Large intestine (tissue), 3 donors: ENCODE data around the gene RERE. TPM values are rescaled to one million over a fixed set of nuclear protein-coding genes. Genes with fewer than 3 reads are reported as not detected.

Source experiments
- DNase-seq, 2 donors: peaks; one replicate each; pipeline versions ENCODE4 v3.0.0 to v3.0.0-alpha.2; 2013
- H3K27ac ChIP-seq: one replicate; pipeline ENCODE4 v1.5.1; 2013; ENCODE audit warnings: low read length
- H3K27me3 ChIP-seq: 2 replicates; pipeline ENCODE4 v1.6.1; 2013; ENCODE audit warnings: low read length; ENCODE audit not compliant: control insufficient read depth, insufficient read depth
- H3K36me3 ChIP-seq: 2 replicates; pipeline ENCODE4 v1.6.1; 2013; ENCODE audit warnings: low read length; ENCODE audit not compliant: control insufficient read depth, insufficient read depth
- H3K4me1 ChIP-seq: one replicate; pipeline ENCODE4 v1.6.1; 2013; ENCODE audit warnings: low read length; ENCODE audit not compliant: control insufficient read depth, insufficient read depth
- H3K4me3 ChIP-seq: one replicate; pipeline ENCODE4 v1.5.1; 2013; ENCODE audit warnings: low read length
- H3K9me3 ChIP-seq: one replicate; pipeline ENCODE4 v1.6.1; 2013; ENCODE audit warnings: mild to moderate bottlenecking, low read depth, low read length, moderate library complexity; ENCODE audit not compliant: control insufficient read depth
- WGBS: methylation state at CpG from one replicate; pipeline ENCODE4 v1.1.5; 2013; ENCODE audit warnings: low lambda C conversion rate; ENCODE audit not compliant: insufficient coverage; 5-methylcytosine and 5-hydroxymethylcytosine counted together
- polyA plus RNA-seq: library from polyadenylated mRNA; unstranded; fragments of 120-200 nt; gene quantifications from one replicate; pipeline ENCODE4 v1.2.1, GENCODE V29; 2013

The RERE gene
- polyA plus RNA-seq, 1 donor = 62.3 TPM

DNA sequence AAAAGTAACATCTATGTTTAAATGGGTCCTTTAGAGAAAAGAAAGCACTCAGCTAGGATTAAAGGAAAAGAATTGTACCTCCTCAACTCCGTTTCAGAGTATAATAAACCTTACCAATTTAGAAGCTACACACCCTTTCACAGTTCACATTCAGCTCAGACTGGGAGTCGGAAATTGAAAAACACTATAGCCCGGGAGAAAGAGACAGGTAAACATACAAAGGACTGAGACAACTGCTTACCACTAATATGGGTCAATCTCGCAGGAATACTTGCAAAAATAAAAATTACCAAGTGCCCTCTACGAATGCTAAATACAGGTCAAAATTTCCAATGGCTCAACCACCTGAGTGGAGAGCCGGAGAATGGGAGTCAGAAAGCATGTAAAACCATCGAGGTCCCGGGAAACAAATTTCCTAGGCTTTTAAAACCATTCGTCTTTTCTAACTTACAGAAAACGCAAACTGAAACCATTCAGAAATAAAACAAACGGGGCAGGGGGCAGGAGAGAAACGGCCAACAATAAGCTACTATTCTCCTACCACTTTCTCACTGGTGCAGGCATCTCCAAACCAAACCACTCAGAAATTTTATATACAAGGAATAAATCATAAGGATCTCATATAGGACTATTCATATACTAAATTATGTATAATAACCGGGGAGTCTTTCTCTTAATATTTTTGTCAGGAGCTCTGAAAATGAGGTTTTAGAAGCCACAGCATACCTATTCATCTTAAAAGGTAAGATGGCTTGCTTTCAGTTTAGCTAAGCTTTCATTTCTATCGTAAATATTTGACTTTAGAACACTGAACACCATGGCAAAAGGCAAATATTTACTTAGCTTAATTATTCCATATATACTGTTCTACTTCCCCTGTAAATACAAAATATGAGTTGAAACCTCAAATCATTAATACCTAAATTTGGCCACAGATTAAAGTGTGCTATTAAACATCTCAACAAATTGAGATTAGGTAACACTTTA is 136.5 kb downstream of the RERE start:
- H3K4me1 ChIP-seq = peaks cover 13% of the 10 kb centered on the region
- DNase-seq = peak in 1 of 2 donors; percentile 58
- peak overlapping the region; percentile 52 for H3K27ac ChIP-seq
- WGBS = 29% methylated on average over 3 of the region's 14 CpGs
- H3K27me3 ChIP-seq = no peaks in the 10 kb centered on the region
- H3K9me3 ChIP-seq = no peaks in the 10 kb centered on the region
- no peaks in the 10 kb centered on the region for H3K36me3 ChIP-seq
- peak overlapping the region; percentile 18 for H3K4me3 ChIP-seq

DNA sequence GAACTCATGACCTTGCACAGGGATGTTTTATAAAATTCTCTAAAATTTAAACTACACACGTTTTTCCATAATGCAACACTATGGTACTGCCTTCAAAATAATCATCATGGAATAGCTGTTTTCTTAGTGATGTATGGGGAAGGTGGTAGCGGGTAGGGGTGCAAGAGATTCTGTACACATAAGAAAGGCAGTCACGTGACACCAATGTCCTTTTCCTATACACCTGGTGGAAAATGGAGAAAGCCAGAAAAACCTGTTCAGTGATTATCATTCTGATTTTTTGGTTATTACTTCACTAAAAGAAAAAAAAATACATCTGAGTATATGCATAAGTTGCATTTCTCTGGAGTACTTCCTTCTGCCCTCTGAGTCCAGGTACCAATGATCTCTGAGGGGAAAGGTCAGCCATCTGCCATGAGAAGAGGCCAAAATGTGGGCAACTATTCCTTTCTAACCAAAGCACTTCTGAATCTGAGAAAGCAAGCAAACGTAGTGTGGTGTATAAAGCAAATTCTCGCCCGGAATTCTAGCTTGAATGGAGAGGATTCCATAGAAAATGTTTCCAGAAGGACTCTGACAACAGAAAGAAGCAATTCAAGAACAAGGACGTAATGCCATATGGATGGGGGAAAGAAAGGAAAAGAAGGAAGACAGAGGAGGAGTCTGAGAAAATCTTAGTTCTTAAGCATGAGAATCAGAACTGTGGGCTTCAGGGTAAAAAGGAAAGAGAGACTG is 137.3 kb downstream of the RERE start:
- Histone ChIP-seq H3K4me1 (peaks cover 13% of the 10 kb centered on the region), H3K36me3 (no peaks in the 10 kb centered on the region), H3K27ac (peak overlapping the region; percentile 52), H3K9me3 (no peaks in the 10 kb centered on the region), H3K27me3 (no peaks in the 10 kb centered on the region), H3K4me3 (no peak overlapping the region)
- DNase-seq = peak in 1 of 2 donors; percentile 67
- 62% methylated on average over 3 of the region's 7 CpGs for WGBS

DNA sequence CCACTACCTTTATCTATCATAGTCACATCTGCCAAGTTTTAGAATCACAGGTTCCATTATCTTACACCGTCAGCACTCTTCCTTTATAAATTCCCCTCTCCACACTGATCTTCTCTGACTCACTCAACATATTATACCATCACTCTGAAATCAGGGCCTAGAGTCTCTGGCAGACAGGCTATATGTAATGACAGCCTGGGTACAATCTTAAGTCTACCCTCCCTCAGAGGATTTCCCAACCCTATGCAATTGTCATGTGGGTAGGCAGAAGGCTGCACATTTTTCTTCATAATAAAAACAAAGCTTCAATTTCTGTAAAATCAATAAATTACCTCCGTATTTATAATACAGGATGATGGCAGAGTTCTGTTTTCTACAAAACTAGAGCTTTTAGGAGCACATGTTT is 138.0 kb downstream of the RERE start:
- H3K4me1 ChIP-seq = peaks cover 13% of the 10 kb centered on the region
- H3K4me3 ChIP-seq = no peak overlapping the region
- DNase-seq = peak in 1 of 2 donors; percentile 43
- WGBS = 75% methylated on average over 2 of the region's 2 CpGs
- H3K9me3 ChIP-seq = no peaks in the 10 kb centered on the region
- H3K27ac ChIP-seq = peak overlapping the region; percentile 52
- no peaks in the 10 kb centered on the region for H3K36me3 ChIP-seq
- H3K27me3 ChIP-seq = no peaks in the 10 kb centered on the region

GRCh38 chr1:8678673-8679394 is 138.6 kb downstream of the RERE start:
- peak overlapping the region; percentile 52 for H3K27ac ChIP-seq
- 60% methylated on average over 1 of the region's 4 CpGs for WGBS

DNA sequence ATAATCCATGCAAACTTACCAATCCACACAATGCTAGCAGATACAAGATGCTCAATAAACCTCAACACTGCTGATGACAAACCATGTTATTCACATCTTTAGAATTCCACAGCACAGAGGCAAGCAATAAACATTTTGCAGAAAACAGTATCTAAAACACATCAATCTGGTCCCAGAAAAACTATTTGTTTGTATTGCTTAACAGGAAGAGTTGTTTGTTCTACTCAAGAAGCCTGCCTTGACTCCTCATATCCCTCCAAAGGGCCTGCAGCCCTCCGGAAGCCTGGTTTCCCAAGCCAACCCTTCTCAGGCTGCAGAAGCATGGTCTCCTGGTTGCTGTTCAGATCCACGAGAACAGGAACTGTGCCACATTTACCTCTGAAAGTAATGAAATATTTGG is 139.7 kb downstream of the RERE start:
- no peak for DNase-seq
- Histone ChIP-seq H3K9me3 (no peaks in the 10 kb centered on the region), H3K27me3 (no peaks in the 10 kb centered on the region), H3K27ac (no peak overlapping the region), H3K4me3 (no peak overlapping the region), H3K36me3 (no peaks in the 10 kb centered on the region), H3K4me1 (peaks cover 17% of the 10 kb centered on the region)
- WGBS = no CpG with 5 or more reads among the region's 2 CpGs

More at GRCh38 chr1:8678673-8679394, 138.6 kb downstream of the RERE start:
- Histone ChIP-seq H3K27me3 (no peaks in the 10 kb centered on the region), H3K36me3 (no peaks in the 10 kb centered on the region), H3K9me3 (no peaks in the 10 kb centered on the region), H3K4me3 (no peak overlapping the region), H3K4me1 (peaks cover 13% of the 10 kb centered on the region)
- DNase-seq = no peak

- DNase-seq = no peak
- H3K27ac ChIP-seq = no peak overlapping the region
- no peaks in the 10 kb centered on the region for H3K27me3 ChIP-seq
- no peaks in the 10 kb centered on the region for H3K9me3 ChIP-seq
- H3K4me3 ChIP-seq = no peak overlapping the region
- no peaks in the 10 kb centered on the region for H3K36me3 ChIP-seq
- 100% methylated on average over 1 of the region's 2 CpGs for WGBS
- H3K4me1 ChIP-seq = peaks cover 17% of the 10 kb centered on the region
These were observed 140.6 kb downstream of the RERE start for GRCh38 chr1:8676813-8677212.

DNA sequence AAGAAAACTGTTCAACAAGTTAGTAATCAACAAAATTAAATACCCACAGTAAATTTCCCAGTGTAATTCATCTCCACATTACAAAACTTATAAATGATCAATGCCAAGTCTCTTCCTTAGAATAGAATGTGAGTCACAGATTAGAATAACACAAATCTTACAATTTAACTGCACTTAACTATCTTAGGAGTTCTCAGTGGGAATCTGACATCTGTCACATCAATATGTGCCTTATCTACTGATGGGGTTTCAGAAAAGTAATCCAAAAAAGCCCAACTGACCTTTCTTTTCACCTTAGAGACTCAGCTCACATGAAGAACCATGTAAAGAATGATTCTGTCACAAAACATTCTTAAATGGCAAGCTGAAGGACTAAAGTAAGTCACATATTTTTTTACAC is 141.4 kb downstream of the RERE start:
- Histone ChIP-seq H3K27me3 (no peaks in the 10 kb centered on the region), H3K4me3 (no peak overlapping the region), H3K27ac (no peak overlapping the region), H3K36me3 (no peaks in the 10 kb centered on the region), H3K9me3 (no peaks in the 10 kb centered on the region), H3K4me1 (peaks cover 17% of the 10 kb centered on the region)
- no peak for DNase-seq

- no peak for DNase-seq
- Histone ChIP-seq H3K4me1 (peaks cover 16% of the 10 kb centered on the region), H3K4me3 (no peak overlapping the region), H3K27ac (no peak overlapping the region), H3K9me3 (no peaks in the 10 kb centered on the region), H3K36me3 (no peaks in the 10 kb centered on the region), H3K27me3 (no peaks in the 10 kb centered on the region)
- 100% methylated on average over 1 of the region's 2 CpGs for WGBS
These were observed 142.5 kb downstream of the RERE start for GRCh38 chr1:8674912-8675311.

GRCh38 chr1:8674481-8674880 is 143.0 kb downstream of the RERE start:
- Histone ChIP-seq H3K36me3 (no peaks in the 10 kb centered on the region), H3K27me3 (no peaks in the 10 kb centered on the region), H3K9me3 (no peaks in the 10 kb centered on the region), H3K27ac (no peak overlapping the region), H3K4me3 (no peak overlapping the region), H3K4me1 (peaks cover 12% of the 10 kb centered on the region)
- 60% methylated on average over 1 of the region's 4 CpGs for WGBS
- DNase-seq = no peak

DNA sequence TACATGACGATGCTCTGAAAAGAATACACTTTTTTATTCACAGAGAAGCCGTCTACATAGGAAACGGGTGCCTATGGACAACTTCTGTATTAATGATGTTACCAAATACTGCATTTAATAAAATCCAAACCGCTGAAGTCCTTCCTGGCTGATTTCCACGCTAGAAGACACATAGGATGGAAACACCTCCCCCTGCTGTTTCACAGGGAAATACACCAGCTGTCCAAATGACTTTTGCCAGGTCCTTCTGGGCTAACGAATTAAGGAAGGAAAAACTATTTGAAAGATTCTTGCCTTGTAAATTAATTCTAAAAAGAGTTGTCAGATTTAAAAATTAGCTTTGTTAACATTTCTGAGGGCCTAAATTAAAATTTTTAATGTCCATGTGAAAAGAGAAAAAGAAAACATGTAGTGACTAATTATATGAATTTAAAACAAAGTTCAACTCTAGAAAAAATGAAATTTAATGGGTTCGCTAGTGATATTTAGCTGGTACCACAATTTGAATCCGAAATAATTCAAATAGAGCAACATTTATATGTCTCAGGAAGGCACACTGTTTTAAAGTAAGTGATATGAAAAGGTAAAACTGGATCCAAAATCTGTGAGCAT is 146.0 kb downstream of the RERE start:
- peak; percentile 52 for DNase-seq
- no peaks in the 10 kb centered on the region for H3K36me3 ChIP-seq
- no peak overlapping the region for H3K4me3 ChIP-seq
- H3K27me3 ChIP-seq = no peaks in the 10 kb centered on the region
- WGBS = 50% methylated on average over 2 of the region's 8 CpGs
- H3K9me3 ChIP-seq = no peaks in the 10 kb centered on the region
- H3K4me1 ChIP-seq = peaks cover 7% of the 10 kb centered on the region
- no peak overlapping the region for H3K27ac ChIP-seq
